Measurements from ENCODE around the gene FRMD6.

Gene FRMD6

GRCh38 chr14:51609251-51609954 is 42.3 kb upstream of the FRMD6 start:
- Histone ChIP-seq H3K4me2 (ENCODE audit: low read depth, low read length, poor library complexity, severe bottlenecking) (no peak overlapping the region), H3K9me3 (ENCODE audit: insufficient read depth, low read length) (no peaks in the 10 kb centered on the region), H3K27me3 (ENCODE audit: low read length) (no peaks in the 10 kb centered on the region), H2AFZ (ENCODE audit: low read depth, low read length, severe bottlenecking) (no peak overlapping the region), H4K20me1 (ENCODE audit: low read depth, low read length) (no peaks in the 10 kb centered on the region), H3K4me3 (ENCODE audit: insufficient read depth, low read length, poor library complexity, severe bottlenecking) (no peak overlapping the region), H3K36me3 (ENCODE audit: low read length) (no peaks in the 10 kb centered on the region), H3K9me2 (replicated peaks; ENCODE audit: insufficient read depth, low read length) (no peaks in the 10 kb centered on the region), H3K27ac (ENCODE audit: low read depth, low read length) (no peak overlapping the region), H3K79me2 (ENCODE audit: insufficient read depth, low read length) (no peaks in the 10 kb centered on the region), H3F3A (ENCODE audit: insufficient read depth) (no peaks in the 10 kb centered on the region), H3K9ac (ENCODE audit: low read length) (no peak overlapping the region)
- TF ChIP-seq, protein P1, sequence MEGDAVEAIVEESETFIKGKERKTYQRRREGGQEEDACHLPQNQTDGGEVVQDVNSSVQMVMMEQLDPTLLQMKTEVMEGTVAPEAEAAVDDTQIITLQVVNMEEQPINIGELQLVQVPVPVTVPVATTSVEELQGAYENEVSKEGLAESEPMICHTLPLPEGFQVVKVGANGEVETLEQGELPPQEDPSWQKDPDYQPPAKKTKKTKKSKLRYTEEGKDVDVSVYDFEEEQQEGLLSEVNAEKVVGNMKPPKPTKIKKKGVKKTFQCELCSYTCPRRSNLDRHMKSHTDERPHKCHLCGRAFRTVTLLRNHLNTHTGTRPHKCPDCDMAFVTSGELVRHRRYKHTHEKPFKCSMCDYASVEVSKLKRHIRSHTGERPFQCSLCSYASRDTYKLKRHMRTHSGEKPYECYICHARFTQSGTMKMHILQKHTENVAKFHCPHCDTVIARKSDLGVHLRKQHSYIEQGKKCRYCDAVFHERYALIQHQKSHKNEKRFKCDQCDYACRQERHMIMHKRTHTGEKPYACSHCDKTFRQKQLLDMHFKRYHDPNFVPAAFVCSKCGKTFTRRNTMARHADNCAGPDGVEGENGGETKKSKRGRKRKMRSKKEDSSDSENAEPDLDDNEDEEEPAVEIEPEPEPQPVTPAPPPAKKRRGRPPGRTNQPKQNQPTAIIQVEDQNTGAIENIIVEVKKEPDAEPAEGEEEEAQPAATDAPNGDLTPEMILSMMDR (IDR thresholded peaks at IDR 0.05; ENCODE audit: insufficient read depth, low read length, poor library complexity, severe bottlenecking): no peak
- TF ChIP-seq EZH2phosphoT487 (conservative IDR thresholded peaks at IDR 0.05; ENCODE audit: low read length): no peak

DNA sequence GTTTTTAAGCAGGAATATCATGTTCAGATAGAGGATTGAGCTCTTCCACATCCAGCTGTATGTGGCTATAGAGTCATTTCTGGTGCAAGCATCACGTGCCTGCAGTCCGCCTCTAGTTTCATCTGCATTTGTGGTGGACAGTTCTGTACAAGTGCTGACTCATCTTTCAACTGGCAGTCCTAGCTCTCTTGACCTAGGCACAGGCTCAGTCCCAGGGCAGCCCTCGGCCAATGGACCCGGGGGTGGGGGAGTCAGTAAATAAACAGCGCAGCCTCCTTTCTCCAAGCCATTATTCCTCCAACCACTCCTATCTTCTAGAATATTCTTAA is 41.8 kb upstream of the FRMD6 start:
- no peaks in the 10 kb centered on the region for H3F3A ChIP-seq (ENCODE audit: insufficient read depth)
- H3K4me2 ChIP-seq (ENCODE audit: low read depth, low read length, poor library complexity, severe bottlenecking): no peak overlapping the region
- no peaks in the 10 kb centered on the region for H3K79me2 ChIP-seq (ENCODE audit: insufficient read depth, low read length)
- no peaks in the 10 kb centered on the region for H3K27me3 ChIP-seq (ENCODE audit: low read length)
- H3K9ac ChIP-seq (ENCODE audit: low read length): no peak overlapping the region
- no peak for TF ChIP-seq EZH2phosphoT487 (conservative IDR thresholded peaks at IDR 0.05; ENCODE audit: low read length)
- TF ChIP-seq, protein P1 (IDR thresholded peaks at IDR 0.05; ENCODE audit: insufficient read depth, low read length, poor library complexity, severe bottlenecking): no peak
- H2AFZ ChIP-seq (ENCODE audit: low read depth, low read length, severe bottlenecking): no peak overlapping the region
- H3K9me2 ChIP-seq (replicated peaks; ENCODE audit: insufficient read depth, low read length): no peaks in the 10 kb centered on the region
- H3K4me3 ChIP-seq (ENCODE audit: insufficient read depth, low read length, poor library complexity, severe bottlenecking): no peak overlapping the region
- no peaks in the 10 kb centered on the region for H4K20me1 ChIP-seq (ENCODE audit: low read depth, low read length)
- H3K27ac ChIP-seq (ENCODE audit: low read depth, low read length): no peak overlapping the region
- H3K9me3 ChIP-seq (ENCODE audit: insufficient read depth, low read length): no peaks in the 10 kb centered on the region
- no peaks in the 10 kb centered on the region for H3K36me3 ChIP-seq (ENCODE audit: low read length)

GRCh38 chr14:51610771-51611170 is 40.9 kb upstream of the FRMD6 start:
- no peaks in the 10 kb centered on the region for H3K79me2 ChIP-seq (ENCODE audit: insufficient read depth, low read length)
- no peaks in the 10 kb centered on the region for H3K9me3 ChIP-seq (ENCODE audit: insufficient read depth, low read length)
- no peak overlapping the region for H3K27ac ChIP-seq (ENCODE audit: low read depth, low read length)
- no peak overlapping the region for H3K4me3 ChIP-seq (ENCODE audit: insufficient read depth, low read length, poor library complexity, severe bottlenecking)
- H3K4me2 ChIP-seq (ENCODE audit: low read depth, low read length, poor library complexity, severe bottlenecking): no peak overlapping the region
- H3K9me2 ChIP-seq (replicated peaks; ENCODE audit: insufficient read depth, low read length): no peaks in the 10 kb centered on the region
- H3K9ac ChIP-seq (ENCODE audit: low read length): no peak overlapping the region
- no peaks in the 10 kb centered on the region for H3F3A ChIP-seq (ENCODE audit: insufficient read depth)
- H2AFZ ChIP-seq (ENCODE audit: low read depth, low read length, severe bottlenecking): no peak overlapping the region
- H3K36me3 ChIP-seq (ENCODE audit: low read length): no peaks in the 10 kb centered on the region
- H3K27me3 ChIP-seq (ENCODE audit: low read length): no peaks in the 10 kb centered on the region
- no peak for TF ChIP-seq EZH2phosphoT487 (conservative IDR thresholded peaks at IDR 0.05; ENCODE audit: low read length)
- TF ChIP-seq, protein P1 (IDR thresholded peaks at IDR 0.05; ENCODE audit: insufficient read depth, low read length, poor library complexity, severe bottlenecking): no peak
- H4K20me1 ChIP-seq (ENCODE audit: low read depth, low read length): no peaks in the 10 kb centered on the region
